Measurements from ENCODE around the gene COX14. TPM values are rescaled to one million over a fixed set of nuclear protein-coding genes. Genes with fewer than 3 reads are reported as not detected.
A peak's percentile ranks its signal among the peaks of the same experiment; 100 is the strongest.

The COX14 gene
- total and polyA plus RNA-seq, 4 donors: 26.7 to 172 (median 53.5) TPM

- Histone ChIP-seq H3K4me3 (ENCODE audit: low read depth in 1 of 3, low read length in 3 of 3) (no peak overlapping the region), H3K9me3 (ENCODE audit: control insufficient read depth in 4 of 4, low read length in 3 of 4) (no peaks in the 10 kb centered on the region), H3K4me1 (ENCODE audit: control insufficient read depth in 4 of 4, insufficient read depth in 4 of 4, low read length in 3 of 4) (peaks cover 0 to 2% (median 0%) of the 10 kb centered on the region in 4 donors), H3K36me3 (ENCODE audit: control insufficient read depth in 4 of 4, insufficient read depth in 3 of 4, low read depth in 1 of 4, low read length in 3 of 4) (peaks cover 0 to 23% (median 14%) of the 10 kb centered on the region in 4 donors), H3K9ac (ENCODE audit: low read depth in 1 of 2, low read length in 2 of 2) (no peak overlapping the region), H3K27me3 (ENCODE audit: control insufficient read depth in 4 of 4, insufficient read depth in 4 of 4, low read length in 3 of 4) (no peaks in the 10 kb centered on the region), H3K27ac (ENCODE audit: low read depth in 1 of 2, low read length in 2 of 2) (no peak overlapping the region)
- 76% methylated on average over 2 of the region's 2 CpGs for WGBS
- TF ChIP-seq RXRA (IDR thresholded peaks at IDR 0.05): peak in 1 of 2 donors; percentile 10
- TF ChIP-seq CTCF (IDR thresholded peaks at IDR 0.05; ENCODE audit: low read depth, low read length, missing input control): peak; percentile 42
- TF ChIP-seq NR2F2 (IDR thresholded peaks at IDR 0.05): peak; percentile 64
- TF ChIP-seq RAD21 (IDR thresholded peaks at IDR 0.05): peak; percentile 56 to 71
- TF ChIP-seq HNF4A (conservative IDR thresholded peaks at IDR 0.05): peak in 1 of 2 donors; percentile 25
- TF ChIP-seq FOXA2 (IDR thresholded peaks at IDR 0.05): no peak
- no peak for DNase-seq (ENCODE audit: low spot score)
Measured at GRCh38 chr12:50132505-50133135, 20.6 kb downstream of the COX14 start.

GRCh38 chr12:50142993-50143392, 31.0 kb downstream of the COX14 start:
- Histone ChIP-seq H3K9ac (ENCODE audit: low read depth in 1 of 2, low read length in 2 of 2) (no peak overlapping the region), H3K9me3 (ENCODE audit: control insufficient read depth in 4 of 4, low read length in 3 of 4) (no peaks in the 10 kb centered on the region), H3K36me3 (ENCODE audit: control insufficient read depth in 4 of 4, insufficient read depth in 3 of 4, low read depth in 1 of 4, low read length in 3 of 4) (peaks cover 0 to 11% (median 3%) of the 10 kb centered on the region in 4 donors), H3K4me3 (ENCODE audit: low read depth in 1 of 3, low read length in 3 of 3) (no peak overlapping the region), H3K4me1 (ENCODE audit: control insufficient read depth in 4 of 4, insufficient read depth in 4 of 4, low read length in 3 of 4) (no peaks in the 10 kb centered on the region), H3K27me3 (ENCODE audit: control insufficient read depth in 4 of 4, insufficient read depth in 4 of 4, low read length in 3 of 4) (no peaks in the 10 kb centered on the region), H3K27ac (ENCODE audit: low read depth in 1 of 2, low read length in 2 of 2) (no peak overlapping the region)
- 85% methylated on average over 8 of the region's 8 CpGs for WGBS
- no peak for DNase-seq (ENCODE audit: low spot score)
- TF ChIP-seq CTCF (IDR thresholded peaks at IDR 0.05; ENCODE audit: low read depth, low read length, missing input control) (no peak), ATF3 (IDR thresholded peaks at IDR 0.05) (no peak), JUND (IDR thresholded peaks at IDR 0.05) (no peak), RXRA (IDR thresholded peaks at IDR 0.05) (no peak), RAD21 (IDR thresholded peaks at IDR 0.05) (no peak), ZBTB33 (IDR thresholded peaks at IDR 0.05) (no peak), FOXA1 (IDR thresholded peaks at IDR 0.05) (no peak), HNF4A (conservative IDR thresholded peaks at IDR 0.05) (no peak), GABPA (IDR thresholded peaks at IDR 0.05 in 1 of 2, conservative IDR thresholded peaks at IDR 0.05 in 1 of 2) (no peak)

Measured in liver (tissue), 9 donors.